GM12891 (cell line): ENCODE data around the gene SNX7.

Experiments used
- DNase-seq: peaks from one replicate; pipeline ENCODE4 v3.0.0; 2011; ENCODE audit warnings: low spot score; ENCODE audit not compliant: insufficient read length
- FAIRE-seq: peaks from 2 replicates; lab custom pipeline; 2011; peaks lifted over from hg19 to GRCh38; lab: Jason Lieb, UNC
- PAX5 ChIP-seq: IDR thresholded peaks from 2 replicates; pipeline ENCODE4 v1.6.1; 2011; ENCODE audit warnings: low read length, moderate library complexity, mild to moderate bottlenecking; ENCODE audit not compliant: insufficient read depth, severe bottlenecking
- POLR2A ChIP-seq: IDR thresholded peaks from 2 replicates; pipeline ENCODE4 v1.6.1; 2011; ENCODE audit warnings: low read depth, low read length, control low read depth
- POLR2AphosphoS5 ChIP-seq: IDR thresholded peaks from 2 replicates; pipeline ENCODE4 v1.6.1; 2011; ENCODE audit warnings: low read depth, low read length, control low read depth
- POU2F2 ChIP-seq: IDR thresholded peaks from 2 replicates; pipeline ENCODE4 v1.6.1; 2011; ENCODE audit warnings: low read depth, mild to moderate bottlenecking, control low read depth, low read length, moderate library complexity
- SPI1 ChIP-seq: IDR thresholded peaks from 2 replicates; pipeline ENCODE4 v1.6.1; 2011; ENCODE audit warnings: low read depth, low read length, control low read depth
- TAF1 ChIP-seq: IDR thresholded peaks from 2 replicates; pipeline ENCODE4 v1.6.1; 2011; ENCODE audit warnings: low read depth, low read length, control low read depth

SNX7 gene

DNA sequence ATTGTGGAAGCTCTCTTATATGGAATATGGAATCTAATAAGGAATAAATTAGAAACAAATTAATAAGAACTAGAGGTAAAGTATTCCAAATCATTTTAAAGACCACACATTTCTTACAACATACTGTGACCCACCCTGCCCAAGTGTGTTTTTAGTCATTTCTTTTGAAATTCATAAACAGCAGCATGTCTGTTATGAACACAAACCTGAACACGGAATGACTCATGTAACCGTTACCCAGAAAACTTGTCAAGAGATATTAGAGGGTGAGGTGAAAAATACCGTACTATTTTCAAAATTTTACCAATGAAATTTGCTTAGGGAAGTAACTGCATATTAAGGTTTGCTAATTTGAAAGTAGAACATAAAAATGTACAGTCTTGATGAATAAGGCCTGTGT, 48.4 kb downstream of the SNX7 start:
- FAIRE-seq (no peak), DNase-seq (no peak)
- TF ChIP-seq POLR2AphosphoS5 (no peak), POU2F2 (no peak), TAF1 (no peak), SPI1 (no peak), POLR2A (no peak), PAX5 (no peak)

DNA sequence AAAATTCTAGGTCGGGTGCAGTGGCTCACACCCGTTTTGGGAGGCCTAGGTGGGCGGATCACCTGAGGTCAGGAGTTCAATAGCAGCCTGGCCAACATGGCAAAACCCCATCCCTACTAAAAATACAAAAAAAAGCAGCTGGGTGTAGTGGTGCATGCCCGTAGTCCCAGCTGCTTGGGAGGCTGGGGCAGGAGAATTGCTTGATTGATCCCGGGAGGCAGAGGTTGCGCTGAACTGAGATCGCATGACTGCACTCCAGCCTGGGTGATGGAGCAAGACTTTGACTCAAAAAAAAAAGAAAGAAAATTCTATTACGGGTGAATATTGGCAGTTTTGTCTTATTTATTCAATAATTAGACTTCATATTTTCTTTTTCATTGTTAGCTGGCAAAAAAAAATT, 62.1 kb downstream of the SNX7 start:
- TF ChIP-seq PAX5 (no peak), SPI1 (no peak), TAF1 (no peak), POLR2A (no peak), POU2F2 (no peak), POLR2AphosphoS5 (no peak)
- FAIRE-seq (no peak), DNase-seq (no peak)

DNA sequence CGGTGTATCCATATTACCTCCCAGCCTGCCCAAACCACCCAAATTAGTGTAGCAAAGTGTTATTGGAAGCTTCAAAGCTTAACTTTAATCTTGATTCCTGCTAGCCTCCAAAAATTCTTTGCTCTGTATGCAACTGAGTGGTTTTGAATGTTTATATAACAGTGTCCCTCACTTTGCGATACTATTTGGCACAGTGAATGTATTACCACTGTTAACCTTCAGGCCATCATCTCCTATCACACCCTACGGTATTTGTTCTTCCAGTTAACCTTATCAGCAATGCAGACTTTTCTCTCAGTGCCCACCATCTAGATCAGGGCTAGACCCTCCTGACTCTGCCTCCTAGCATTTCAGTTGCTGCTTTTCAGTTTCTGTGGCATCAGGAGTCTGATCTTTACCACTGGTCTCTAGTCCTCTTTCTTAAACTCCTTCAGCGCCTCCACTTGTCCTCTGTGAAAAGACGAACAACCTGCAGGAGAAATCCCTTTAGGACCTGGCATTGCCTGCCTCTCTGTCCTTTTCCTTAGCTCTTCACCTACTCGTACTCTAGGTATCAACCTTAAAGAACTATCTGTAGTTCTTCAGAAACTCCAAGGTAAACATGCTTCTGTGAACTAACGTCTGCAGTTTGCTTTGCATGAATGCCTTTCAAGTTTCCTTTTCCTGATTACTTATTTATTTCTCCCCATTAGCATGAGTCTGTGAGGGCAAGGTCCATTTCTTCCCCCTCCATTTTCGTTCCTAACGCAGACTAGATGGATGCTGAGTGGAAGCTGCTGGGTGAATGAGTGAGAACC, 71.7 kb downstream of the SNX7 start:
- no peak for FAIRE-seq
- no peak for DNase-seq
- no peak for TF ChIP-seq SPI1
- TF ChIP-seq TAF1: no peak
- no peak for TF ChIP-seq POLR2A
- no peak for TF ChIP-seq POLR2AphosphoS5
- TF ChIP-seq PAX5: no peak
- no peak for TF ChIP-seq POU2F2

DNA sequence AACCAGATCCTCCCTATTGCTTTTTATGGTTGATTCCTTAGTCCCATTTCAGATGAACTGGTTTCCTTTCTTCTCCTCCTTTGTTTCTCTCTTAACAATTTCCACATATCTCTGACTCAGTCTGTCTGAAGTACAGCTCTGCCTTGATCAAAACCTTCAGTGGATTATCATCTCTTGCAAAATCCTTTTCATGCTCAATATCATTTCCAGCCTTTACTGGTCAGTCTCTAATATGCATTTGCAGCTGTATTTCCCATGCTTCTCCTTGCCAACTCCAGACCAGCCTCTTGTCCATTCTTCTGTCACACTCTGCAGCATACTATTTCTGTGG, 72.2 kb downstream of the SNX7 start:
- DNase-seq: no peak

DNA sequence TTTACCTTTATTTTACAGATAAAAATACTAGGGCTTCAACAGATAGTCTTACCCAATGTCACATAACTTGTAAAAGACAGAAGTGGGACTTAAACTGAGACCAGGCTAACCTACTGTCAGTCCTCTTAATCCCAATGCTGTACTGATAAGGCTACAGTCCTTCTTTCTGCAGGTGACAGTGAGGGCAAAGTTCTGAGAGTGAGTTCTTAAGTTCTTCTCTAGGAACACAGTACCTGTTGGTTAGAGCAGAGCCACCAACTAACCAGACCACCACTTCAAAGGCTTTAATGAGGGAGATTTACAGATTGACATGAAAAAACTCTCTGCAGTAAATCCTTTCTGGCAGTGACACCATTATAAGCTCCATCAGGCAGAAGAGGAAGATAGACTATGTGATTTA, 74.2 kb downstream of the SNX7 start:
- TF ChIP-seq POLR2AphosphoS5 (no peak), TAF1 (no peak), POU2F2 (no peak), PAX5 (no peak), SPI1 (no peak), POLR2A (no peak)
- FAIRE-seq (no peak), DNase-seq (no peak)

More for the DNA sequence above, 72.2 kb downstream of the SNX7 start:
- TF ChIP-seq TAF1 (no peak), PAX5 (no peak), SPI1 (no peak), POLR2A (no peak), POLR2AphosphoS5 (no peak), POU2F2 (no peak)
- no peak for FAIRE-seq

DNA sequence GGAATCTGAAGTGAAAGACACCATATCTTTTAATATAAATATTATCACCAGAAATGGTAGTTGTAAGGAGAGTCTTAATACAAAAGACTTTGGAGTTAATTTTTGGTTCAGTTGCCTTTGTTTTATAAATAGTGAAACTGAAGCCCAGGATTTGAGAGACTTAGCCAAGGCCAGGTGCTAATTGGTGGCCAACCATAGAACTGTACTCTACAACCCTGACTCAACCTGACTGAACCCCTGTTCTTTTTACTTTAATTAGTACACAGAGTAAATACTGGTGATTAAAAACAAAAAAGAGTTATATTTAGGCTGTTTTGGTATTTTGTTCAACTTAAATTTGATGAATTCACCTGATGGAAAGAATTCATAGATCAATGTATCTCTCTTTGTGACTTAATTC, 76.3 kb downstream of the SNX7 start:
- no peak for FAIRE-seq
- TF ChIP-seq TAF1 (no peak), PAX5 (no peak), POLR2A (no peak), POU2F2 (no peak), POLR2AphosphoS5 (no peak), SPI1 (no peak)
- DNase-seq: no peak

DNA sequence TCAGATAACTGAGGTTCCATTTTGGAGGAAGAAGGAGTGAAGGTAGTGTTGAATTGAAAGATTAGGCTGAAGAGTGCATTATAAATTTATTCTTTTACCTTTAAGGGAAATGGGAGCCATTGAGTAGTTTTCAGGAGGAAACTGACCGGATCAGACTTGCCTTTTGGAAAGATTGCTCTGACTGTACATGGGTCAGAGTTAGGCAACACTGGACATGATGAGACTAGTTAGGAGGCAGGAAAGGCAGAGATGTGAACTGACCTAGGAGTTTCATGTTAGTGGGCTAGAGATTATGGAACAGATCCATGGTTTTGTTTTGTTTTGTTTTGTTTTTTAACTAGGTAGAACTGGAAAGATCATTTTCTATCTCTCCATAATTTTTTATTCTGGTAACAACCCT, 78.2 kb downstream of the SNX7 start:
- DNase-seq: no peak
- no peak for FAIRE-seq
- TF ChIP-seq TAF1: no peak
- no peak for TF ChIP-seq PAX5
- no peak for TF ChIP-seq POLR2AphosphoS5
- no peak for TF ChIP-seq SPI1
- no peak for TF ChIP-seq POLR2A
- TF ChIP-seq POU2F2: no peak

DNA sequence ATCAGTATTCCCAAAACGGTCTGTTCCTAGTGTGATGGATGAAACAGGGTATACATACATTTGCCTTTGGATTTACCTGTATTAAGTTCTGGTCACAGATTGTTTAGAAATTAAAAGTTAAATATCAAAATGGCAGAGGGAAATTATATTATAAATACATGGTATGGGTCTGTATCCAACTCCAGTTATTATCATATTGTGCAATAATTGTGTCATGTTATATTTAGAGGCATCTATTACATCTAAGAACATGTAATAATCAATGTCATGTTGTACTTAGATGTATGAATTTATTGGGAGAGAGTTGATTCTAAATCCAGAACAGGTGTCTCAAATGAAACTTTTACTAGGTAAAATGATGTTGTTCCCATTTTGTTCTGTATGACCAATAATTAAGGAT, 79.6 kb downstream of the SNX7 start:
- DNase-seq (no peak), FAIRE-seq (no peak)
- TF ChIP-seq SPI1 (no peak), POU2F2 (no peak), POLR2AphosphoS5 (no peak), POLR2A (no peak), PAX5 (no peak), TAF1 (no peak)

DNA sequence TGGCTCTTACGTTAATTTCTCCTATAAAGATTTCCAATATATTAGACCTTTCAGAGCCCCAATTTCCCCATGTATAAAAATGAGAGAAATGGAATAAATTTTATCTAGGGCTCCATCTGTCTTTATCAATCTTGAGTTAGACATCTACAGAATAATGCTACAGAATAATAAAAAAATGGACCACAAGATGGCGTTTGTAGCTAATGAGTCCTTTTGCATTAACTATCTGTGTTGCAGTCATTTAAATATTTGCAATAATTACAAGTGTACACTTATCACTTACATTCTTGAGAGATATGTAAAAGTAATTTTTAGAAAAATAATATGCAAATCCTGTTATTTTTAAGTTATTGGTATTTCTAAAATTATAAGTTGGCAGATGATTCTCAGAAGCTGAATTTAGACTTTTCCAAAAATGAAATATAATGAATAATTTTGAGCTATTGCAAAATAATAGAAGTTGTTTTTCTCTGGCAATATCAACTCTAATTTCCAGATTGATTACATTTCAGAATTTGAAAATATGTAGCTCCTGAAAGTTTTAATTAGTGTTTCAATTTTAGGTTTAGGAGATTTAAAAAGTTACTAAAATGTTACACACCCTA, 87.7 kb downstream of the SNX7 start:
- no peak for DNase-seq
- no peak for TF ChIP-seq PAX5
- no peak for TF ChIP-seq POU2F2
- TF ChIP-seq POLR2AphosphoS5: no peak
- no peak for TF ChIP-seq SPI1
- TF ChIP-seq POLR2A: no peak
- TF ChIP-seq TAF1: no peak
- no peak for FAIRE-seq

DNA sequence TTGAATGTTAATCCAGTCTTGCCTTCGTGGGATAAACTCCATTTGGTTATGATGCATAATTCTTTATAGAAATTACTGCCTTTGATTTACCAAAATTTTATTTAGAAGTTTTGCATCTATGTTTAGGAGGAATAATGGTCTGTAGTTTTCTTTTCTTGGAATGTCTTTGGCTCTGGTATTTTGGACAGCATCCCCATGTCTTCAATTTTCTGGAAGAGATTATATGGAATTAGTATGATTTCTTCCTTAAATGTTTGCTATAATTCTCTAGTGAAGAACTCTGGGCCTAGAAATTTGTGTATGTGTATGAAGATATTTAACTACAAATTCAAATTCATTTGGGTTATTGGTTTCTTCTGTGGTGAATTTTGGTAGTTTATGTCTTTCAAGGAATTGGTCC, 92.7 kb downstream of the SNX7 start:
- no peak for DNase-seq
- no peak for FAIRE-seq
- TF ChIP-seq POLR2A: no peak
- TF ChIP-seq POLR2AphosphoS5: no peak
- no peak for TF ChIP-seq POU2F2
- TF ChIP-seq TAF1: no peak
- no peak for TF ChIP-seq SPI1
- no peak for TF ChIP-seq PAX5
